GM21717 (cell line): ENCODE measurements around the gene ITGA2.

ENCODE experiments used
- ATAC-seq: cut with Tn5 transposase; IDR thresholded peaks from one replicate; pipeline ENCODE4 v1.9.1; 2021; ENCODE audit warnings: mild to moderate bottlenecking, moderate library complexity; ENCODE audit not compliant: unreplicated experiment

Gene ITGA2

DNA sequence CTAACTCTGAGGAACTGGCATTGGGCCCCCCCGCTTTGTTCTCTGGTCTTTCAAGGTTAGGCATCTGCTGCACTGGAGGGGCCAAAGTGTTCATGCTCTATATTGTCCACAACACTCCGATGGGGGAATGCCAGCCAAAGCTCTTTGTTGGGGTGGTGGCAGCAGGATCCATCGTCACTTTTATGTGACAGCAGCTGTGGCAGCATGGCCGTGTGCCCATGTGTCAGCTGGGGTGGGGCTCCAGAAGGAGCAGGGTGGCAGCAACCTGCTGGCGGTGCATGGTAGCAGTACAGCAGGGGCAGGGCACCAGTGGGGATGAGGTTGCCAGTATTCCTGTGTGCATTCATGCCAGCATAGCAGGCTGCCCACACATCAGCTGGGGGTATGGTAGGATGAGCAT lies 28.2 kb downstream of the ITGA2 start:
- no peak for ATAC-seq

DNA sequence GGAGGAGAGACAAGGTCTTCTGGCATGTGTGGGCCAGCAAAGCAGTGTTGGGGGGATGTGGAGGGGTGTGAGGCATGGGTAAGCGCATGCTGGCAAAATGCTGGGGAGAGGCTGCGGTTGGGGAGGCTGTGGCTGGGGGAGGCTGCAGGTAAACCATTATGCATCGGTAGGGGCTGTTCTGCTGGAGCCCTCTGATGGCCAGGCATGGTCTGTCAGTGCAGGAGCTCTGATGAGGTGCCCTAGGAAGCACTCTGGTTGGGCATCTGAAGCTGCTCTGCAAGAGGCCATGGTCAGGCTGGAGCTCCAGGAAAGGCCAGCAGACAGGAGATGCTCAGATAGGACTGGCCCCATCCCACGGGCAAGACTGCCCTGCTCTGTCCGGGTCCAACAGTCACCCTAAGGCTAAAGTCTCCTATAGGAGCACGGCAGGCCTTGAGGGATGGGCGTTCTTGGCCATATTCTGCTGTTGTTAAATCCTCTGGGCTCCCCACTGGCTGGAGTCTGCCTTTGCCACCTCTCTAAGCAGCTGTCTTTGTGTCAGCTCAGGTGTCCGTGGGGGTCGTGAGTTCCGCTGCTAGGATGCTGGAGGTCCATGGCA lies 28.7 kb downstream of the ITGA2 start:
- ATAC-seq = no peak

DNA sequence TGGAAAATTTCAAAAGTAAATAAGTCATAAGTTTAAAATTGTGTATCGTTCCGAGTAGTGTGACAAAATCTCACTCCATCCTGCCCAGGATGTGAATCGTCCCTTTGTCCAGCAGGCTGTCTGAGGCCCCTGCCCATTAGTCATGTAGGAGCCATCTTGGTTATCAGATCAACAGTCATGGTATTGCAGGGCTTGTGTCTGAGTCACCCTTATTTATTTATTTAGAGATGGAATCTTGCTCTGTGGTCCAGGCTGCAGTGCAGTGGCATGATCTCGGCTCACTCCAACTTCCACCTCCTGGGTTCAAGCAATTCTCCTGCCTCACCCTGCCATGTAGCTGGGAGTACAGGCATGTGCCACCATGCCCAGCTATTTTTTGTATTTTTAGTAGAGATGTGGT lies 30.2 kb downstream of the ITGA2 start:
- no peak for ATAC-seq

DNA sequence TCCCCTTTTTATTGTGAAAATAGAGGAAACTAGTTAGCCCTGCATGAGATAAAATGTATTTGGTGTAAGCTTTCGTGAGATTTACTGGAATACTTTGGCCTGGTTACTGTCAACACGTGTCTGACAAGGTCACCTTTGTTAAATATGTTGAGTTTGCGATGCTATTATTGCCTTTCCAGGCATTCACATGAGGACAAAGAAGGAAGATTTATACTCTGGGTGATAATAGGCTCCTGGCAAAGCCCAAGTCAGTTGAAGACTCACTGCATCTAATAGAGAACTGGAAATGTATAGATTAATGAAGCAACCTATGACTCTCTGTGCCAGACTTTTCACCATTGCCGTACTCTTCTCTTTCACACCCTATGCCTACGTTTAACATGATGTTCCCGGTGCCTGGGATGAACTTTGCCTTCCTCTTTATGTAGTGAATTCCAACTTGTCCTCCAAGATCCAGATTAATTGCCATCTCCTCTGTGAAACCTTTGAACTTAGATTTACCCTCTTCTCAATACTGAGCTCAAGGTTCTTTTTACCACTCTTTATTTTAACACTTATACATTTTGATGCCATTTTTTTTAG lies 33.9 kb downstream of the ITGA2 start:
- ATAC-seq = no peak

DNA sequence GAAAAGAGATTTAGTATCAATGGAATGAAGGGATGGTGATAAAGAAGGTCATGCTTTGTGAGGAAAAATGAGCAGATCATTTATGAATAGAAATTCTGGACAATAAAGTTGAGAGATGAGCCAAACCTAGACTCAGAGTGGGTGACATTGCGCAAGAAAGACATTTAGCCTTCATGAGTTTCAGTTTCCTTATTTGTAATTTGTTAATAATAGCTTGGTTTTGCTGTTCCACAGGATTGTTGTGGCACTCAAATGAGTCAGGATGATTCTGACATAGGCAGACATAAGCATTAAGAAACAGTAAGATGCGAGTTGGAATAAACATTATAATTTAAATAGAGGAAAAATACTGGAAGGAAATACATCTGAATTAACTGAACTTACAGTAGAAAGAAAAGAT lies 34.8 kb downstream of the ITGA2 start:
- ATAC-seq = peak; percentile 97

DNA sequence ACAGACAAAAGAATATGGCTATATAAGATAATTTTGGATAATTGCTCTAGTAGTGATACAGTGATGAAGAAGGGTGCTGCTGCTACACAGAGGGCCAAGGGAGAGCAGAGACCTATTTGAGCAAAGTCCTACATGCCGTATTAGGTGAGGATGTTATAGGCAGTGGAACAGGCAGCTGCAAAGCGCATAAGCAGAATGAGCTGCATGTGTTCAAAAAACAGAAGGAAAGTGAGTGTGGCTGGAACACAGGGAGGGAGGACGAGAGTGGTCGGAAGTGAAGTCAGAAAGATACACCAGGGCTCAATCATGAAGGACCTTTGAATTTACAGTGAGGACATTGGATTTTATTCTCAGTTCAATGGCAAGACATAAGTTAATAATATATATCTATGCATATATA lies 35.4 kb downstream of the ITGA2 start:
- ATAC-seq = no peak

DNA sequence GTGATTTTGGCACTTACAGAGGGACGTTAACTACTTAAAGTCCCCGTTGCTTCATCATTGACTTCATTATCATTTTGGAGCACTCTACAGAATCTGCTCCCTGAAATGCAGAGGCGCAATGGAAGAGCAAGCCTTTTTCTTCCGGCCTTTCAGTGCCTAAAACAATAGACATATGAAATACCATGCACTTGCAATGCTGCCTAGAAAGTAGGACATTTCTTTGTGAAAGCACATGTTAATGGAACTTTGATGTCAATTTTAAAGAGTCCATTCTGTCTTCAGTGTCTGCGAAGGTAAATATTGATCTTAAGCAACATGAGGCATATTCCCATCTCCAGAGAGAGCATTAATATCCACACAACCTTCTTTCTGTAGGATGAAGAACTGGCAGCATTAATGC lies 36.3 kb downstream of the ITGA2 start:
- no peak for ATAC-seq

DNA sequence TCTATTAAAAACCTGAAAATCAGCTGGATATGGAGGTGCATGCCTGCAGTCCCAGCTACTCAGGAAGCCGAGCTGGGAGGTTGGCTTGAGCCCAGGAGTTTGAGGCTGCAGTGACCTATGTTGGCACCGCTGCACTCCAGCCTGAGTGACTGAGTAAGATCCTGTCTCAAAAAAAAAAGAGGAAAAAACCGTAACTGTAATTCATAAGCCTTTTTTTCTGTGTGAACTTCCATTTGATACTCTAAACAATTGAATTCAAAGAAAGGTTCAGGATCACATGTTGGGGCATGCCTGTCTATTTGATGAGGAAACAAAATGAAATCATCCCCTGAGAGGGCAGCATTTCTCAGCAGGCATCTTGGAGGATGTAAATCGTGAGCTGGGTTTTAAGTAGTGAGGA lies 38.8 kb downstream of the ITGA2 start:
- no peak for ATAC-seq

DNA sequence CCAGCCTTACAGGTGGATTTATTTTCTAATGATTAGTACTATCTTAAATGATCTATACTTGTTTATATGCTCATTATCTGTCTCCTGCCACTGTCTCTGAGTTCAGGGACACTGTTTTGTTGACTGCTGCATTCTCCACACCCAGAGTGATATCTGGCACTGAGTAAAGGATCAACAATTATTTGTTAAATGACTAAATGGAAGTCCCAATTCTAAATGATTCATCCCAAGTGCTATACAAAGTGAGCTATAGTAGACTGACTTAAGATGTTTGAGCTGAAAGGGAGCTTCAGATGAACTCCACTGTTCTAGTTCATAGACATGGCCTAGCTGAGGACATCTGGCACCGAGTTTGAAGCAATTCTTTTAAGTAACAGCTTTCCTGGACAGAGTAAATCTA lies 40.5 kb downstream of the ITGA2 start:
- ATAC-seq = no peak

DNA sequence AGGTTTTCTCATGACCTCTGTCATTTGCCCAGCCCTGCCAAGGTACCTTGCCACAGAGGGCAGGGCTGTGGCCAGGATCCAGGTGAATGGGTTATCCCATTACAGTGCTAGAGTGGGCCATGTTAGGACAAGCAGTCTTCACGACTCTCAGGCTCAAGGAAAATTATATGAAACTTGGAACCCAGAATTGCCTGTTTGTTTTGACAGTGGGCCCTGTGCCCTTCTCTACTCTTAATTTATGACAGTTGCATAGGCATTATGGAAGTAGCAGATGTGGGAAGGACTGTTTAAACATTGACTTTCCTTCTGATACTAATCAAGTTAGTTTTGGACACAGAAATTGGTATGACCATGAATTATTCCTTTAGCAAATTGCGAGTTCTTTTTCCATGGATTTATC lies 41.7 kb downstream of the ITGA2 start:
- no peak for ATAC-seq

DNA sequence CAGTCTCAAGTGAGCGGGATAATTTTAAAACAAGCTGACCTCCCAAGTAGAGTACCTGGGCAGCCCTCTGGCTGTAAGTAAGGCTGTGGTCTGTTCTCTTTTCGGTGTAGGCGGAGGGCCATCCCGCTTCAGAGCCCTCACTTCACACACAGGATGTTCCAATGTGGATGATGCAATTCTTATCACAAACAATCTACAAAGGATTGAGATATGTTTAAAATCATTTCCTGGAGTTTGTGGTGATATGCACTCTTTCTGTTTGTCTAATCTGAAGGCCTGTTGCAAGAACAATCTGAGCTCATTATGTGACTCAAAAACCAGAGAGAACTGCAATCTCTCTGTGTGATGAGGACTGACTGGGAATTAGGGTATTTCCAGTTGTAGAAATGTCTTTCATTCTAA lies 42.5 kb downstream of the ITGA2 start:
- ATAC-seq = no peak

DNA sequence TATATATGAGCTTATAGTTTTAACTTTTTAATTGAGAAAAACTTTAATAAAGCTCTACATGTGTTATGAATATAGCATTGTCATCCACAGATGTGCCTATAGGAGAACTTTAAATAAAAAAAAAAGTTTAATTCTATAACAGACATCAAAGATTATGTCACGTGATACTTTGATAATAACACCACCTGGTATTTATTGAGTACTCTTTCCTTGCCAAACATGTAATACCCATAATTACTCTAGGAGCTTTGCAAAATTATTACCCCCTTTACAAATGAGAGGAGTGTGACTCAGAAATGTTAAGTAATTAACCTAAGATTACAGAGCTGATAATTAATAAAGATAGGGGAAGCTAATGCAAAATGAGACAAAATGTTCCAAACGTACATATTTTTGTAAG lies 43.0 kb downstream of the ITGA2 start:
- no peak for ATAC-seq

DNA sequence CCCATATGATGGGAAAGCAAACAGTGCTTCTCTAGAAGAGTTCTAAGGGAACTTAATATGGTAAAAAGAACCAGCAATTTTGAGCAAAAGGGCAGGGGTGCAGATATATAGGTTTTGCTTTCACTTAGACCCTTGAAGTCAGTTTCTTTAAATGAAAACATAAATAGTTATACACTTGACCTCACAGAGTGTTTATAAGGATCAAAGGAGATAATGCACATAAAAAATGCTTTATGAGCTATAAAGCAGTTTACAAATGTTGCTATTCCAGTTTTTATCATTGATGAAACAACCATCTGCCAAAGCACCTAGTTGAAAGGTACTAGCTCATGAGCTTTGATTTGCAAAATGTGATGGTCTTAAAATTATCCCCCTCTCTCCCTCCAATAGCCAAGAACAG lies 45.7 kb downstream of the ITGA2 start:
- ATAC-seq = no peak

DNA sequence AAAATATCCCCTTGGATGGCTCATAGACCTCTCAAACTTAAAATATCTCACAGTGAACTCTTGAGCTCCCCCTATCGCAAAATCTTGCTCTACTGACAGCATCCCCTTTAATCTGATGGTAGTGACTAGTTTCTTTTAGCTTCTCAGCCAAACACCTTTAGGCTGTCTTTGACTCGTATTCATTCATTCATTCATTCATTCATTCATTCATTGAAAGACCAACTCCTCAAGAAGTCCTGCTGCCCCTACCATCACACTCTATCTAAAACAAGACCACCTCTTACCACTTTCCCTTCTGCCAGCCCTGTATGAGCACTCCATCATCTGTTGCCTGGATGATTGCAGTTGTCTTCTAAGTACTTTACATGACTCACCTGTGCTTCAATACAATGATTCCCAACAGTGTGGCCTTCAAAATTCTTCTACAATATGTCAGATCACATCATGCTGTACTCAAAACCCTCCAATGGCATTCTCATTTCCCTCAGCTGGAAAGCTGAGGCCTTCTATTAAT lies 46.8 kb downstream of the ITGA2 start:
- no peak for ATAC-seq

DNA sequence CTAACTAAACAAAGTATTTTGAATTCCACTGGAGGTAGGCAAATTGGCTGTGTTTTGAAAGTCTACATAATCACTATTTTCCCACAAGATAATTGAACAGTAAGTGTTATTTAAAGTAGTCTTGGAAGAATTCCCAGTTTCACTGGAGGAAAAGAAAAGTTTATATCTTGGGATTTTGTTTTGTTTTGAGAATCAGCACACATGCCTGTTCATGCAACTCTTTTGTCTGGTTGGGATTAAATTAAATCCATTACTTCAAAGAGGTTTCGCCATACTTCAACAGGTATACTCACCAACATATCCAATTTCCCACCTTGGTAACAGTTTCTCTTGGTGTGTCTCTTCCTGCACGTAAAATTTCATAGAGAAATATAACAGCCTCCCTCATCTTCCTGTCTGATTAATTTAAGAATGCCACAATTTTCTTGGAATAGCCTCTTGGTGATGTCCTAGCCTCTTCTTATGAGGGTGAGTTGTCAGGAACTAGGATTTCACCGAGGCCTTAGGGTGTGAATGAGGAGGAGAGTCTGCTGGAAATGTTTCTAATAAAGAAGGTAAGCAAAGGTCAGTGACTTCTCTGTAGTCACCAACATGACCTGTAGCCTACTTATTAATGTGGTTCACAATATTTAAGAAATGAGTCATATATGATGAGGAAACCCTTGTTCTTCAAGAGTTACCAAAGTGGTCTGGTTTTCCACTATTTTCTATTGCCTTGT lies 48.1 kb downstream of the ITGA2 start:
- no peak for ATAC-seq

DNA sequence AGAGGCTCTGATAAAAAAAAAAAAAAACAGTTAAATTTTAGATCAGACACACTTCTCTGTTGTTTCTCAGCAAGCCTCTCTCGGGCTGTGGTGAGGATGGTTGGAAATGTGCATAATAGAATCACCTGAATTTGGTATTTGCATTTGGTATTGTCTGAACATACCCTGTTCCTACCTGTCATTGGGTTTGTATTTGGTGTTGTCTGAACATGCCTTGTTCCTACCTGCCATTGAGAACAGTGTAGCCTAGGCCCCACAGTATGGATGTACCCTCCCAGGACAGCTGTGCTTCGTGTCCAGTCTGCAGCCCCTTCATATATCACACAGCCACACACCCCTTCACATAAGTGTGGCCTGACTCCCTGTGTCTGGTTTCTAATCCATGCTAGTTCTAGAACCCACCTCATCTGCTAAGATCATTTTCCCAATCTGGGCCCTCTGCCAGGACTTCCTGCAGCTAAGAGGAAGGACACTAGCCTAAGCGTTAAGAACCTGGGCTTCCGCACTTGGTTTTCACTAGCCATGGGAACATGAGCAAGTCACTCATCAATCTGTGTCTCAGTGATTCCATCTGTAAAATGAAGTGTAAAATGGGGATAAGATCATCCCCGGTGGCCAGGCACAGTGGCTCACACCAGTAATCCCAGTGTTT lies 49.2 kb downstream of the ITGA2 start:
- no peak for ATAC-seq

DNA sequence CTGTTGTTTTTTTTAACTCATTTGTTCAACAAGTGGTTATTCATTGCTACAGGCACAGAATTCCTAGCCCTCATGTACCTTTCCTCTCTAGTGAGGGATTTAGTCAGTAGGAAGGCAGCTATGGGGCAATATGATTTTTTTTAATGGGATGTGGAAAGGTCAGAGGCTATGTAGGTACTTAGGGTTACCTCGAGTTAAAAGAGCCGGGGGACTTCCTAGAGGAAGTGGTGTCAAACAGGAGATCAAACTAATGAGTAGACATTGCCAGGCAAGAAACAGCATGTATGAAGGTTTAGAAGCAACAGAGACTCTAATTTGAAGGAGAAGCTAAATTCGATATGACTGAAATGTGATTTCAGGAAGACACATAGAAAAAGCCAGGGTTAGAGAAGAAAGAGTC lies 50.7 kb downstream of the ITGA2 start:
- no peak for ATAC-seq

DNA sequence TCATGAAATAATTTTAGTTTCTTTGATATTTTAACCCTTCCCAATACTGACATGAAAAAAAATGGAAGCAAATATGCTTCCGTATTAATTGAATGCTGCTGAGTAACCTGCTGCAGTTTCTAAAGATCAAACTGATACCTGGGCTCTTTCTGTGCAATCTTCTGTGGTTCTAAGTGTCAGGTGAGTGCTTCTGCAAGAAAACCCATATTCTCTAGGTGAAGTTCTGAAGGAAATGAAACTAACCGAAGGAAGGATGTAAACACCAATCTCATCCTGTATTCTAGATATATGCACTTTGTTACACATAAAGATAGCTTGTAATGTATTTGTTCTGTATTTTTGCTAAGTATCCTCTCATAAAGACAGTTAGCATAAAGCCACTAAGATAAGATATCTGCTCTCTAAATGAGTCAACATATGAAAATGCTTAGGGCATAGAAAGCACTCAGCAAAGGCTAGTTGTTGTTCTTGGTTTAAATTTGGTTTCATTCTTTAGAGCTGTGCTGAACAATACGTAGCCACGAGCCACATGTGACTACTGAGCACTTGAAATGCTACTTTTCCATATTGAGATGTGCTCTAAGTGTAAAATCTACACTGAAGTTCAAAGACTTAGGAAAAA lies 52.0 kb downstream of the ITGA2 start:
- ATAC-seq = peak; percentile 98

DNA sequence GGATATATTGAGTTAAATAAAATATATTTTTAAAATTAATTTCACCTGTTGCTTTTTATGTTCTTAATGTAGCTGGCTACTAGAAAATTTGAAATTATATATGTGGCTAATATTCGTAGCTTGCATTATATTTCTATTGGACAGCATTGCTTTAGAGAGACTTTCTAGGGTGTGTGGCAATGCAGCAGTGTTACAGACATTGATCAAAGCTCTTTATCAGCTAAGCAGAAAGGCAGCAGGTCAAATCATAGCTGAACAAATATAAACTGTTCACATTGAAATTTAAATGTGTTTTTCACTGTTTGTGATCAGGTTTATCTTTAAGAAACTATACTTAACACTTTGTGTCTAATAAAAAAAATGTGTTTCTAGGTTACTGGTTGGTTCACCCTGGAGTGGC lies 52.6 kb downstream of the ITGA2 start:
- ATAC-seq = no peak

DNA sequence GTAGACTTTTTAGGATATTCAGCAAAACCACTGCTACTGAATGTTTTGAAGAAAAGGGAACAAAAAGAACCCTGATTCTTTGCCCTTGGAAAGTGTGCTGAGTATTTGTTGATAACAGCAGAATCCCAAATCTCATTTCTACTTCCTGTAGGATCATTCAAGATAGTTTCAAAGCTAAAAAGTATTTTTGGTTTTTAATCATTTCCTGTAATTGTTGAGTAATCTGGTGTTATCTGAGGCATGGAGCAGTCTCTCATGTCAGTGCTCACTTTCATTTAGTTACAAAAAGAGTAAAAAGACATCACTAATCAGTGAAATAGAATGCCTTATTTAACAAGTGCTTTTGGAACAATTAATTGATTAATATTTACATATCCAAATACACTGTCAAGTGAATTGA lies 56.1 kb downstream of the ITGA2 start:
- no peak for ATAC-seq

DNA sequence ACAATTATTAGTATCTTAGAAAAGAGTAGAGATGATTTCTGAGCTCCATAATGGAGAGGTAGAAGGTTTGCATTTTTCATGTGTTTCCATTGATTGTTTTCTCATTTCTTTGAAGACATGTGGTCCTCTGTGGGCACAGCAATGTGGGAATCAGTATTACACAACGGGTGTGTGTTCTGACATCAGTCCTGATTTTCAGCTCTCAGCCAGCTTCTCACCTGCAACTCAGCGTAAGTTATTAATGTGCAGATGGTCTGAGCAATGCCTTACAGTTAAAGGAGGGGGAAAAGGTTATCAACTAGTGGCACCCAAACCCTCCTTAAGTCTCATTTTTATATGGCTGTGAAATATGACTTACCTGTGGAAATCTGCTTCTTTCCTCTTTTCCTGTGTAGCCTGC lies 59.1 kb downstream of the ITGA2 start:
- no peak for ATAC-seq

DNA sequence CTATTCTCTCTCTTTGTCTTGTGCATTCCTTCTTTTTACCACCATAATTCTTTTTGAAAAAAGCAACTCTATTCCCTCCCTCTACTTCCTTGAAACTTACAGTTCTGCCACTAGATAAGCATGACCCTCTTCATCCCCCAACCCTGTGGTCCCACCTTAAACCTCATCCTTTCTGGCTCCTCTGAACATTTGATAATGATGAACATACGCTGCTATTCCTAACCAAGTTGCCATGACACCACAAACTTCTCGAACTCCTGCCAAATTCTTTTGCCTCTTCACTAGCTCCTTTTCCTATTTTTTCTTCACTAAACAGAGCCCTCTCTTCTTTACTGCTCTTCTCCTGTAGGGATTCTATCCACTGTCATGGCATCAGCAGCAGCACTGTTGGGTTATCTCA lies 63.3 kb downstream of the ITGA2 start:
- no peak for ATAC-seq
